Measurements from ENCODE around the gene ESX1. TPM values are rescaled to one million over a fixed set of nuclear protein-coding genes. Genes with fewer than 3 reads are reported as not detected.

The ESX1 gene
- total and polyA plus RNA-seq, 4 donors: not detected

DNA sequence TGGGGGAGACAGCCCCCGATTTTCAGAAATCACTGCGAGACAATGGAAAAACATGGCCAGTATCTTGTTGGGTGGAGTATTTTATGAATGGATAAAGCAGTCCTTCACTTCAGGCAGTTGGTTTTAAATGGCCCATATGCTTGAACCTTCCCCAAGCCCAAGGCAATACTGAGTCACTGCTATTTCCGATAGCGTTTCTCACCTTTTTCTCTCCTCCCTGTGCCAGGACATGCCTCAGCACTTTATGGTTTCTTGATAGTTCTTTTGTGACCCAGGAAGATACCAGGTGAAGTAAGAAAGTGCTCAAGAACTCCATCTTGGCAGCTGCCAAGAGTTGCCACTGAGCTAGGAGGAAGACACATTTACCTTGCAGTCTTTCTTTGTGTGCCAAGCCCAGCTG, 26.8 kb upstream of the ESX1 start:
- H3K4me3 ChIP-seq (ENCODE audit: low read depth in 1 of 3, low read length in 3 of 3): no peak overlapping the region
- no peak for TF ChIP-seq SP1 (IDR thresholded peaks at IDR 0.05)
- no peak for TF ChIP-seq RXRA (IDR thresholded peaks at IDR 0.05)
- TF ChIP-seq, protein P1, sequence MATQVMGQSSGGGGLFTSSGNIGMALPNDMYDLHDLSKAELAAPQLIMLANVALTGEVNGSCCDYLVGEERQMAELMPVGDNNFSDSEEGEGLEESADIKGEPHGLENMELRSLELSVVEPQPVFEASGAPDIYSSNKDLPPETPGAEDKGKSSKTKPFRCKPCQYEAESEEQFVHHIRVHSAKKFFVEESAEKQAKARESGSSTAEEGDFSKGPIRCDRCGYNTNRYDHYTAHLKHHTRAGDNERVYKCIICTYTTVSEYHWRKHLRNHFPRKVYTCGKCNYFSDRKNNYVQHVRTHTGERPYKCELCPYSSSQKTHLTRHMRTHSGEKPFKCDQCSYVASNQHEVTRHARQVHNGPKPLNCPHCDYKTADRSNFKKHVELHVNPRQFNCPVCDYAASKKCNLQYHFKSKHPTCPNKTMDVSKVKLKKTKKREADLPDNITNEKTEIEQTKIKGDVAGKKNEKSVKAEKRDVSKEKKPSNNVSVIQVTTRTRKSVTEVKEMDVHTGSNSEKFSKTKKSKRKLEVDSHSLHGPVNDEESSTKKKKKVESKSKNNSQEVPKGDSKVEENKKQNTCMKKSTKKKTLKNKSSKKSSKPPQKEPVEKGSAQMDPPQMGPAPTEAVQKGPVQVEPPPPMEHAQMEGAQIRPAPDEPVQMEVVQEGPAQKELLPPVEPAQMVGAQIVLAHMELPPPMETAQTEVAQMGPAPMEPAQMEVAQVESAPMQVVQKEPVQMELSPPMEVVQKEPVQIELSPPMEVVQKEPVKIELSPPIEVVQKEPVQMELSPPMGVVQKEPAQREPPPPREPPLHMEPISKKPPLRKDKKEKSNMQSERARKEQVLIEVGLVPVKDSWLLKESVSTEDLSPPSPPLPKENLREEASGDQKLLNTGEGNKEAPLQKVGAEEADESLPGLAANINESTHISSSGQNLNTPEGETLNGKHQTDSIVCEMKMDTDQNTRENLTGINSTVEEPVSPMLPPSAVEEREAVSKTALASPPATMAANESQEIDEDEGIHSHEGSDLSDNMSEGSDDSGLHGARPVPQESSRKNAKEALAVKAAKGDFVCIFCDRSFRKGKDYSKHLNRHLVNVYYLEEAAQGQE (IDR thresholded peaks at IDR 0.05): no peak
- no peak for TF ChIP-seq CTCF (IDR thresholded peaks at IDR 0.05; ENCODE audit: low read depth, low read length, missing input control)
- no peak for TF ChIP-seq RAD21 (IDR thresholded peaks at IDR 0.05)
- no peak for TF ChIP-seq ZBTB33 (IDR thresholded peaks at IDR 0.05)
- no peak for TF ChIP-seq JUND (IDR thresholded peaks at IDR 0.05)
- TF ChIP-seq HNF4G (IDR thresholded peaks at IDR 0.05): no peak
- TF ChIP-seq YY1 (IDR thresholded peaks at IDR 0.05): no peak
- TF ChIP-seq ATF3 (IDR thresholded peaks at IDR 0.05): no peak
- no peak for TF ChIP-seq NR2F2 (IDR thresholded peaks at IDR 0.05)
- no peak for TF ChIP-seq GABPA (IDR thresholded peaks at IDR 0.05 in 1 of 2, conservative IDR thresholded peaks at IDR 0.05 in 1 of 2)
- TF ChIP-seq EGR1 (IDR thresholded peaks at IDR 0.05; ENCODE audit: low read depth in 2 of 2): no peak
- TF ChIP-seq FOXA2 (IDR thresholded peaks at IDR 0.05): no peak
- no peak for TF ChIP-seq FOXA1 (IDR thresholded peaks at IDR 0.05)
- TF ChIP-seq, protein P2, sequence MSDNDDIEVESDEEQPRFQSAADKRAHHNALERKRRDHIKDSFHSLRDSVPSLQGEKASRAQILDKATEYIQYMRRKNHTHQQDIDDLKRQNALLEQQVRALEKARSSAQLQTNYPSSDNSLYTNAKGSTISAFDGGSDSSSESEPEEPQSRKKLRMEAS (IDR thresholded peaks at IDR 0.05): no peak
- TF ChIP-seq TAF1 (conservative IDR thresholded peaks at IDR 0.05): no peak
- H3K9ac ChIP-seq (ENCODE audit: low read depth in 1 of 2, low read length in 2 of 2): no peak overlapping the region
- no peaks in the 10 kb centered on the region for H3K36me3 ChIP-seq (ENCODE audit: control insufficient read depth in 4 of 4, insufficient read depth in 3 of 4, low read depth in 1 of 4, low read length in 3 of 4)
- no peaks in the 10 kb centered on the region for H3K4me1 ChIP-seq (ENCODE audit: control insufficient read depth in 4 of 4, insufficient read depth in 4 of 4, low read length in 3 of 4)
- no peak overlapping the region for H3K27ac ChIP-seq (ENCODE audit: low read depth in 1 of 2, low read length in 2 of 2)
- WGBS: 90% methylated on average over 4 of the region's 4 CpGs
- no peaks in the 10 kb centered on the region for H3K9me3 ChIP-seq (ENCODE audit: control insufficient read depth in 4 of 4, low read length in 3 of 4)
- no peak for DNase-seq (ENCODE audit: low spot score)
- H3K27me3 ChIP-seq (ENCODE audit: control insufficient read depth in 4 of 4, insufficient read depth in 4 of 4, low read length in 3 of 4): no peaks in the 10 kb centered on the region

DNA sequence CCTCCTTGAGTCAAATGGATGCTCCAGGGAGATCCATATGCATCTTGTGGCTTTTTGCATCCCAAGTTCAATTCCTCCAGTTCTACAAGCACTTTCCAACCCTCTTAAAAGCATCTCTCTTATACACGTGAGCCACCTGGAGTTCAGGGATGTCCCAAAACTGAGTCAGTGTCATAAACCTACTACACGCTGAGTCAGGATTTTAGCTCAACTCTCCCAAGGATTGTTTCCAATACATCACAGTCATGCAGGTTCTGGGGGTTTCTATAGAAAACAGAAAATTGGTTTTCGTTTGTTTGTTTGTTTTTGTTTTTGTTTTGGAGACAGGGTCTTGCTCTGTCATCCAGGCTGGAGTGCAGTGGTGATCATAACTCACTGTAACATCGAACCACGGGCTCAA, 25.9 kb upstream of the ESX1 start:
- Histone ChIP-seq H3K4me1 (ENCODE audit: control insufficient read depth in 4 of 4, insufficient read depth in 4 of 4, low read length in 3 of 4) (no peaks in the 10 kb centered on the region), H3K9ac (ENCODE audit: low read depth in 1 of 2, low read length in 2 of 2) (no peak overlapping the region), H3K27ac (ENCODE audit: low read depth in 1 of 2, low read length in 2 of 2) (no peak overlapping the region), H3K27me3 (ENCODE audit: control insufficient read depth in 4 of 4, insufficient read depth in 4 of 4, low read length in 3 of 4) (no peaks in the 10 kb centered on the region), H3K36me3 (ENCODE audit: control insufficient read depth in 4 of 4, insufficient read depth in 3 of 4, low read depth in 1 of 4, low read length in 3 of 4) (no peaks in the 10 kb centered on the region), H3K9me3 (ENCODE audit: control insufficient read depth in 4 of 4, low read length in 3 of 4) (no peaks in the 10 kb centered on the region), H3K4me3 (ENCODE audit: low read depth in 1 of 3, low read length in 3 of 3) (no peak overlapping the region)
- DNase-seq (ENCODE audit: low spot score): no peak
- WGBS: 87% methylated on average over 5 of the region's 5 CpGs
- TF ChIP-seq ZBTB33 (IDR thresholded peaks at IDR 0.05) (no peak), ATF3 (IDR thresholded peaks at IDR 0.05) (no peak), JUND (IDR thresholded peaks at IDR 0.05) (no peak)
